Endodermal cell (in vitro differentiated cells): Measurements from ENCODE around the gene PLSCR3. TPM values are rescaled to one million over a fixed set of nuclear protein-coding genes. Genes with fewer than 3 reads are reported as not detected.

Source experiments
- DNase-seq: peaks from one replicate; pipeline ENCODE4 v3.0.0-alpha.2; 2017
- H3K27ac ChIP-seq: 2 replicates; pipeline ENCODE4 v1.5.1; 2013; ENCODE audit warnings: mild to moderate bottlenecking, low read depth, low read length, moderate library complexity
- H3K27me3 ChIP-seq: 2 replicates; pipeline ENCODE4 v1.6.1; 2013; ENCODE audit warnings: mild to moderate bottlenecking, low read length, moderate library complexity; ENCODE audit not compliant: insufficient read depth, control insufficient read depth, poor library complexity, severe bottlenecking
- H3K36me3 ChIP-seq: 2 replicates; pipeline ENCODE4 v1.7.0; 2013; ENCODE audit warnings: mild to moderate bottlenecking, low read length, moderate library complexity; ENCODE audit not compliant: control insufficient read depth, insufficient read depth
- H3K4me1 ChIP-seq: one replicate; pipeline ENCODE4 v1.7.0; 2013; ENCODE audit warnings: low read length; ENCODE audit not compliant: control insufficient read depth, insufficient read depth
- H3K4me3 ChIP-seq: 2 replicates; pipeline ENCODE4 v1.5.1; 2013; ENCODE audit warnings: mild to moderate bottlenecking, low read length, moderate library complexity
- H3K9ac ChIP-seq: 2 replicates; pipeline ENCODE4 v1.6.1; 2013; ENCODE audit warnings: mild to moderate bottlenecking, low read length, moderate library complexity; ENCODE audit not compliant: poor library complexity, severe bottlenecking; ENCODE audit errors: extremely low read depth
- H3K9me3 ChIP-seq: 2 replicates; pipeline ENCODE4 v1.6.1; 2013; ENCODE audit warnings: mild to moderate bottlenecking, low read length, moderate library complexity; ENCODE audit not compliant: control insufficient read depth
- H3K27ac Mint-ChIP-seq: 2 replicates; pipeline ENCODE4 v1.8.0; 2020; ENCODE audit warnings: mixed read lengths
- H3K27me3 Mint-ChIP-seq: 2 replicates; pipeline ENCODE4 v1.8.0; 2021; ENCODE audit warnings: mild to moderate bottlenecking, mixed read lengths; ENCODE audit not compliant: insufficient read depth
- H3K36me3 Mint-ChIP-seq: 2 replicates; pipeline ENCODE4 v1.8.0; 2020; ENCODE audit warnings: low read depth, mixed read lengths
- H3K4me1 Mint-ChIP-seq: 2 replicates; pipeline ENCODE4 v1.8.0; 2020; ENCODE audit warnings: mixed read lengths
- H3K4me3 Mint-ChIP-seq: 2 replicates; pipeline ENCODE4 v1.8.0; 2020; ENCODE audit warnings: mild to moderate bottlenecking, moderate library complexity, mixed read lengths
- H3K9me3 Mint-ChIP-seq: 2 replicates; pipeline ENCODE4 v1.8.0; 2020; ENCODE audit warnings: mild to moderate bottlenecking, mixed read lengths
- WGBS, 2 experiments: methylation state at CpG; one replicate each; pipeline versions ENCODE4 v1.1.5 to v1.1.7; 2013; ENCODE audit warnings: missing lambda C conversion rate in 2 of 2, mixed read lengths in 1 of 2; ENCODE audit not compliant: insufficient coverage in 1 of 2, insufficient read length in 1 of 2; 5-methylcytosine and 5-hydroxymethylcytosine counted together
- total RNA-seq, 2 donors: library from RNA; stranded (reverse); fragmentation: NEBNext Ultra II Directional in 1 of 2; extraction: Animal tissue kit (Norgen Biotek cat#: 25700) in 1 of 2; gene quantifications; 2 replicates in 1 of 2; 3 replicates in 1 of 2; pipeline ENCODE4 v1.2.1, GENCODE V29; 2021
- TF ChIP-seq, protein P1 (sequence below): fragments of 200-600 bp; sonication (generic); conservative IDR thresholded peaks from 2 replicates; pipeline ENCODE4 v1.5.0; 2021; ENCODE audit warnings: antibody characterized with exemption, mild to moderate bottlenecking

The PLSCR3 gene
- total RNA-seq, 2 donors from 2014 or later, result 21.0 to 26.2 TPM

DNA sequence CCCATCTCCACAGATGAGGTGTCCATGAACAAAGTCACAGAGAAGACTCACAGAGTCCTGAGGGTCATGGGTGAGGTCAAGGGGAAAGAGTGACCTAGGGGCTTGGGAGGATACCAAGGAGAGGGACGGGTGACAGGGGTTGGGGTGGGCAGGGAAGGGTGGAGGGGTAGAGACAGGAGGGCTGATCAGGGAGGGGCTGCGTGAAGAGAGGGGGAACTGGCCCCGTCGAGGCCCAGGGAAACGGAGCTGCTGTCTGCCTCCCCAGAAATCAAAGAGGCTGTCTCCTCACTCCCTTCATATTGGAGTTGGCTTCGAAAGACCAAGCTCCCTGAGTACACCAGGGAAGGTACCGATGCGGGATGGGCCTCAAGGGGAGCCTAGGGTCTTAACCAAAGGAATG, 38.8 kb downstream of the PLSCR3 start:
- no peak overlapping the region for H3K27ac Mint-ChIP-seq
- H3K9me3 Mint-ChIP-seq, result no peaks in the 10 kb centered on the region
- 83% methylated on average over 7 of the region's 8 CpGs; no CpG with 5 or more reads in 1 of the 2 experiments for whole genome bisulfite sequencing, 2 experiments
- no peaks in the 10 kb centered on the region for H3K9me3 ChIP-seq
- DNase-seq, result no peak
- no peaks in the 10 kb centered on the region for H3K27me3 ChIP-seq
- no peak overlapping the region for H3K9ac ChIP-seq
- H3K36me3 ChIP-seq, result no peaks in the 10 kb centered on the region
- H3K27me3 Mint-ChIP-seq, result peaks cover 24% of the 10 kb centered on the region
- H3K4me3 ChIP-seq, result no peak overlapping the region
- H3K4me1 Mint-ChIP-seq, result peaks cover 6% of the 10 kb centered on the region
- no peaks in the 10 kb centered on the region for H3K36me3 Mint-ChIP-seq
- no peak overlapping the region for H3K4me3 Mint-ChIP-seq
- H3K4me1 ChIP-seq, result peaks cover 5% of the 10 kb centered on the region
- H3K27ac ChIP-seq, result no peak overlapping the region
- TF ChIP-seq, protein P1, sequence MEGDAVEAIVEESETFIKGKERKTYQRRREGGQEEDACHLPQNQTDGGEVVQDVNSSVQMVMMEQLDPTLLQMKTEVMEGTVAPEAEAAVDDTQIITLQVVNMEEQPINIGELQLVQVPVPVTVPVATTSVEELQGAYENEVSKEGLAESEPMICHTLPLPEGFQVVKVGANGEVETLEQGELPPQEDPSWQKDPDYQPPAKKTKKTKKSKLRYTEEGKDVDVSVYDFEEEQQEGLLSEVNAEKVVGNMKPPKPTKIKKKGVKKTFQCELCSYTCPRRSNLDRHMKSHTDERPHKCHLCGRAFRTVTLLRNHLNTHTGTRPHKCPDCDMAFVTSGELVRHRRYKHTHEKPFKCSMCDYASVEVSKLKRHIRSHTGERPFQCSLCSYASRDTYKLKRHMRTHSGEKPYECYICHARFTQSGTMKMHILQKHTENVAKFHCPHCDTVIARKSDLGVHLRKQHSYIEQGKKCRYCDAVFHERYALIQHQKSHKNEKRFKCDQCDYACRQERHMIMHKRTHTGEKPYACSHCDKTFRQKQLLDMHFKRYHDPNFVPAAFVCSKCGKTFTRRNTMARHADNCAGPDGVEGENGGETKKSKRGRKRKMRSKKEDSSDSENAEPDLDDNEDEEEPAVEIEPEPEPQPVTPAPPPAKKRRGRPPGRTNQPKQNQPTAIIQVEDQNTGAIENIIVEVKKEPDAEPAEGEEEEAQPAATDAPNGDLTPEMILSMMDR, result no peak

DNA sequence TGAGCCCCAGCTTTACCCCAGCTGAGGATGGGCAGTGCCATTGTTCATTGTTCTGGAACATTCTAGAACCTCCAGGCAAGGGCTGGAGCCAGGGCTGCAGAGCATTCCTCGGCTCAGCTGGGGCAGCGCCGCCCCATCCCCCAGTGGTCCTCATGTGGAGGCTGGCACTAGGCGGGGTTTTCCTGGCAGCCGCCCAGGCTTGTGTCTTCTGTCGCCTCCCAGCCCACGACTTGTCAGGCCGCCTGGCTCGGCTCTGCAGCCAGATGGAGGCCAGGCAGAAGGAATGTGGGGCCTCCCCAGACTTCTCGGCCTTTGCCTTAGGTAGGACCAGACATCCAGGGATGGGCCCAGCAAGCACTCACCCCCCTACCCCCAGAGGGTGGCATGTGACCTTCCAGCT, 39.3 kb downstream of the PLSCR3 start, which contains the start of gene TMEM95:
Gene TMEM95 (plus strand): TSS at position 104 of the 400 bp plus-strand sequence. CDS start 49 bp downstream, at position 153.
- Histone ChIP-seq H3K4me3 (no peak within 1 kb of the TSS), H3K4me1 (peaks cover 5% of the 10 kb centered on the region), H3K36me3 (no peaks in the 10 kb centered on the region), H3K27me3 (no peaks in the 10 kb centered on the region), H3K9ac (no peak within 1 kb of the TSS), H3K27ac (peak within 1 kb of the TSS; percentile 38), H3K9me3 (no peaks in the 10 kb centered on the region)
- TF ChIP-seq, protein P1, result no peak
- no peak for DNase-seq
- Mint-ChIP-seq H3K4me1 (peaks cover 6% of the 10 kb centered on the region), H3K4me3 (no peak within 1 kb of the TSS), H3K27me3 (peaks cover 24% of the 10 kb centered on the region), H3K27ac (no peak within 1 kb of the TSS), H3K9me3 (no peaks in the 10 kb centered on the region), H3K36me3 (no peaks in the 10 kb centered on the region)
- WGBS, 2 experiments, result 70 to 81% methylated on average over 4 to 10 of the region's 10 CpGs

DNA sequence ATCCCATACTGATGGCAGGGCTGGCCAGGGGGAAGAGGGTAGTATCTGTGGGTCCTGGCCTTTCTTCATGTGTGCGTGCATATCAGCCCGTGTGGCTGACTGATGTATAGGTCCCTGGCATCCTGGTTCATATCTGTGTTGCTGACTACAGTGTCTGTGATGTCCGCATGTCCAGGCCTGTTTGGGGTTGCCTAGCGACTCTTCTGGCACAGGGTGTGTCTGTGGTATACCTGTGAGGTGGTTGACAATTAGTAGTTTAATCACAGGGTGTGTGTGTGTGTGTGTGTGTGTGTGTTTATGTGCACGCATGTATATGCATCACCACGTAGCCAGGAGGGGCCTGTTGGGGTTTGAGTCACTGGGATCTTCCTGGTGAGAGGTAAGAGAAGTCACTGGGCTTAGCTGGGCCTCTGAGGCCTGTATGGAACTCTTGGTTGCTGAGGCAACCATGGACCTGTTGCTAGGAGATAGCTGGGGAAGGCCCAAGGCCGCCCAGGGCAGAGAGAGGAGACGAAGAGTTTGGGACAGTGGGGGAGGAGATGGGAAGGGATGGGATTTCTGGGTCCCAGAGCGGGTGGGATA, 40.0 kb downstream of the PLSCR3 start:
- H3K4me3 ChIP-seq, result no peak overlapping the region
- no peak overlapping the region for H3K9ac ChIP-seq

More for the DNA sequence above, 40.0 kb downstream of the PLSCR3 start:
- Mint-ChIP-seq H3K27ac (no peak overlapping the region), H3K4me3 (no peak overlapping the region), H3K4me1 (peaks cover 11% of the 10 kb centered on the region), H3K27me3 (peaks cover 24% of the 10 kb centered on the region), H3K36me3 (no peaks in the 10 kb centered on the region), H3K9me3 (no peaks in the 10 kb centered on the region)
- DNase-seq, result no peak
- 47 to 90% methylated on average over 2 to 9 of the region's 9 CpGs for WGBS, 2 experiments
- Histone ChIP-seq H3K36me3 (no peaks in the 10 kb centered on the region), H3K27ac (peak overlapping the region; percentile 21), H3K4me1 (peaks cover 5% of the 10 kb centered on the region), H3K9me3 (no peaks in the 10 kb centered on the region), H3K27me3 (no peaks in the 10 kb centered on the region)
- TF ChIP-seq, protein P1, result no peak
